ENCODE results near the gene MBLAC2.

Gene MBLAC2

DNA sequence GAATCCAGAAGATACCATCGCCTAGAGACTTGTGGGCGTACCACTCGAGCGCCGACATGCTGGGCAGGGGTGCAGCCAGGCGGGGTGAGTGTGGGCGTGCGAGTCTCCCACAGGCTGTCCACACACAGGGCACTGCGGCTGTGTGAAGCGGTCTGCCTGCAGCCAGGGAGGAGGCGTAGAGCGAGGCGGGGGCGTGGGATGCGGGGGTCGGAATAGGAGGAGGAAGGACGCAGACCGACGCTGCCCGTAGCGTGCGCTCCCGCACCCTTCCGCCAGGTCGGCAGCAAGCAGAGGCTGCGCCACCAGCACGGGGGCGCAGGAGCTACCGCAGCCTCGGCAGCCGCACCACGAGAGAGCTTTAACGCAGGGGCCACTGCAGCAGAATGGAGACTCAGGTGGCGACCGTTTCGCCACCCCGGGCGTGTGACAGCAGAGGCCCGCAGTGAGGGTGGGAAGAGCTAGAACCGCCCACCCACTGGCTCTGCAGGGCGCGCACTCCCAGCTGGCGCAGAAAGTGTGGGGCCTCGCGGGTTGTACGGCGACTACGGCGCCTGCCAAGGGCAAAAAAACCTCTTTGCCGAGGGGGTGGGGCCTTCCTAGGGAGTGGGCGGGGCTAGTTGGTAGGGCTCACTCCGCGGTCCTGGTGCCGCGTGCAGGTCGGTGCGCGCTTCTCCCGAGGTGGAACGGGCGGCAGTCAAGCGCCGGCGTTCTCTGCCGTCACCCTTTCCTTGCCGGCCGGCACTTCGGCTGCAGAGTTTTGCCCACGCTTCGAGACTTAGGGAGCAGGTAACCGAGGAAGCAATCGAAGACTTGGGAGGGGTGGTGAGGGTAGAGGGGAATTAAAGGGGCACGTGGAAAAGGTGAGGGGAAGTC lies at the start of gene MBLAC2, which contains the start of gene POLR3G:
Gene MBLAC2 (minus strand): TSS at position 537 of the 873 bp plus-strand sequence. CDS start 479 bp downstream, at position 58.
Gene POLR3G (plus strand): TSS at position 630 of the 873 bp plus-strand sequence. CDS start 10,704 bp downstream, outside the sequence.
- peak; percentile 94 to 96 for DNase-seq

GRCh38 chr5:90519081-90519480 lies 44.5 kb upstream of the MBLAC2 start:
- no peak for DNase-seq

DNA sequence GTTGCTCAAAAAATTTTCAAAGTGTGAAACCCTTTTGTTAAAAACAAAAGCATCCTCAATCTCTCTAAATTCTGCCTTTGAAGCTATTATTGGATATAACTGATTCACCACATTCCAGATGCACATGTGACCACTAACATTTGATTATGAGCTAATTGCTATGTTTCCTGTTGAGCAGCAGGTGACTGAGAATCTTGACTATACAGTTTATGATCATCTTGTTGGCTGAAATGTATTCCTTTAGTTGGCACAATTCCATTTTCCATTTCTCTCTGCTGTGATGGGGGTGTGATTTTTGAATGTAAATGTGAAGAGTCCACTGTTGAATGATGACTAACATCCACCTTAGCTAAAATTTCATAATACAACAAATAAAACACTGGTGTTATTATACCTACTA lies 44.1 kb upstream of the MBLAC2 start:
- DNase-seq, result no peak

- DNase-seq, result no peak
Measured at GRCh38 chr5:90514520-90514919, 39.9 kb upstream of the MBLAC2 start.

DNA sequence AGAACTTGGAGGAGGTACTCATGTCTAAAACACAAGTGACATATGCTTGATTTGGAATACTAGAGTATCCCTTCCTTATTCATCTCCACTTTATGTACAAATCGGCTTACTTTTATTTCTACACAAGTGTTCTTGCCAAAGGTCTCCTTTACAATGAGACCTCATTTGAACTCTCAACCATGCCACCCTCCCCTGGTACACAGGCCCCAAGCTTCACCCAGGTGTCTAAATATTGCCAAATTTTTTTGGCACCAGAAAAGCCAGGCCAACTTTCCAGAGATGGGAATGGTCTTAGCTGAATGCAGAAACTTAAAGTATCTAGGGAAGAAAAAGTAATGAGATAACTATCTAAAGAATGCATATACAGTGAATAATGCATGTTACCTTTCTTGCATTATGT lies 35.9 kb upstream of the MBLAC2 start:
- DNase-seq, result no peak

DNA sequence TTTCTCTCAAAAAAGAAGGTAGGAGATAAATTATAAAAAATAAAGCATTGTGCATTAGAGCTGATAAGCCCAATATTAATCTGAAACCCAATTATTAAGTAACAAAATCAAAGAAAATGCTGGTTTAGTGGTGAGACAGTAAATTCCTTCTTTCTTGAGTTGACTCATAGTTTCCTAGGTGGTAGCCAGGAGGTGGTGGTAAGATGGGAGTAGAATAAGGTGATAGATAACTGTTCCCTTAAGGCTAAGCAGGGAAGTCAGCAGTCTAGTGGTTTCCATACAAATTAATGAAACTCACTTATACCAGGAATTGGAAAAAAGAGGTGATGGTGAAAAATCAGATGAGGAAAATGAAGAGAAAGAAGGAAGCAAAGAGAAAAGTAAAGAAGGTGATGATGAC lies 31.6 kb upstream of the MBLAC2 start:
- DNase-seq, result no peak

DNA sequence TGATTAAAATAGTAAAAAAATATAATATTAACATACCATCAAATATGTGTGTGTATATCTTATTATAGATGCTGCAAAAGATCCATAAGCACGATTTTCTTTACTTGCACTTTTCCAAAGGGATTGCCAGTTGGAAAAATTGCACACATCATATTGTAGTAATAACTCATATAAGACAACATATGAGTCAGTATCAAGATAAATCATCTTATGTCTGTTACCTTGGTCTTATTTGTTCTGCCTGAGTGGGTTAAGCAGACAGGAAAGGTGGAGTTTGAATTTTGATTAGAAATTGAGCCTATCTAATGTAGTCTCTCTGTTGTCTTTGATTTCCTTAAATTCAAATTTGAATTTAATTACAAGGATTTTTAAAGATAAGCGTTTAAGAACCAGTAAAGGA lies 30.2 kb upstream of the MBLAC2 start:
- DNase-seq, result no peak

DNA sequence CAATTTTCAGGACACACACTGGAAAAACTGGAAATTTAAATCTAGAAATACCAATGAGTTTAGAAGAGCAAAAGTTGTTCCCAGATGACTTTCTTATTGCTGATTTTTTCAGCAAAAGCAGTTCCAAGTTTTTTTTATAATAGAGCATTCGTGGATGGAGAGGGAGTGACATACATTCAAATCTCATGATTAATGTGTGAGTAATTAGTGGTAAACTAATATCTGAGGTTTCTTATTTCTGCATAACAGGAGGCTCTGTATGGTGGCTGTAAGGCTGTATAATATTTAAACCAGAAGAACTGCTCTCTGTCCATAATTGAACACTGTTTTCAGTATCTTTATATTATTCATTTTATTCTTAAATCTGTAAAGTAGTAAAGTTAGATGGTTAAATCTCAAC lies 29.0 kb upstream of the MBLAC2 start:
- DNase-seq, result no peak

- no peak for DNase-seq
Measured at GRCh38 chr5:90495146-90495545, 20.6 kb upstream of the MBLAC2 start.

- no peak for DNase-seq
Measured at GRCh38 chr5:90494043-90494442, 19.5 kb upstream of the MBLAC2 start.

- DNase-seq, result no peak
Measured at GRCh38 chr5:90488791-90489190, 14.2 kb upstream of the MBLAC2 start.

- no peak for DNase-seq
Measured at GRCh38 chr5:90484540-90484939, 10.0 kb upstream of the MBLAC2 start.

DNA sequence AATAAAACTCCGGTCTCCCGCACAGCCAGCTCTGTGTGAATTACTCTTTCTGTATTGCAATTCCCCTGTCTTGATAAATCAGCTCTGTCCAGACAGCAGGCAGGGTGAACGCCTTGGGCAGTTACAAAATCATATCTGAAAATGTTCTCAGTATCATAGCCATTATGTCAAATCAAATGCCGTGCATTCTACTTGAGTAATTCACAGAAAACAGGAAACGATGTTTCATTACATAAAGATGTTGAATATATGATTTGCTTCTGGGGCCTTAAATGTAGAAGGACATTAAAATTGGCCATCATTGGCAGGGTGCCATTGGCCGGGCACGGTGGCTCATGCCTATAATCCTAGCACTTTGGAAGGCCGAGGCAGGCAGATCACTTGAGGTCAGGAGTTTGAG lies 8.6 kb upstream of the MBLAC2 start:
- no peak for DNase-seq

DNA sequence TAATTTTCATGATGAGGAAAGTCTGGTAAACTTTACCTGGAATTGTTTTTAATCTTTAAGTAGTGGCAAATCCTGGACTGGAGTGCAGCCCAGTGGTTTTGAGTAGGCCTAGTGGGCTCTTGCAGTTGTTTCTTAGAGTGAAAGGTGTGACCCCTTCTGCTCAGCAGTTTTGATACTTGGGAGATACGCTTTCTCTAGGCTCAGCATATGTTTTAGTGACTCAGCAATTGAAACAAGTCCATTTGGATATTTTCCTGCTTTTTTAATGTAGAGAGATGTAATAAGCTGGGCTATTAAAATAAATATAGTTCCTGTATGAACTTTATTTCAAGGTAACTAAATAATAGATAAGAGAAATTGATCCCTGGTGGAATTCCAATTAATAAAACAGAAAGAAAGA lies 6.1 kb upstream of the MBLAC2 start:
- DNase-seq, result no peak

DNA sequence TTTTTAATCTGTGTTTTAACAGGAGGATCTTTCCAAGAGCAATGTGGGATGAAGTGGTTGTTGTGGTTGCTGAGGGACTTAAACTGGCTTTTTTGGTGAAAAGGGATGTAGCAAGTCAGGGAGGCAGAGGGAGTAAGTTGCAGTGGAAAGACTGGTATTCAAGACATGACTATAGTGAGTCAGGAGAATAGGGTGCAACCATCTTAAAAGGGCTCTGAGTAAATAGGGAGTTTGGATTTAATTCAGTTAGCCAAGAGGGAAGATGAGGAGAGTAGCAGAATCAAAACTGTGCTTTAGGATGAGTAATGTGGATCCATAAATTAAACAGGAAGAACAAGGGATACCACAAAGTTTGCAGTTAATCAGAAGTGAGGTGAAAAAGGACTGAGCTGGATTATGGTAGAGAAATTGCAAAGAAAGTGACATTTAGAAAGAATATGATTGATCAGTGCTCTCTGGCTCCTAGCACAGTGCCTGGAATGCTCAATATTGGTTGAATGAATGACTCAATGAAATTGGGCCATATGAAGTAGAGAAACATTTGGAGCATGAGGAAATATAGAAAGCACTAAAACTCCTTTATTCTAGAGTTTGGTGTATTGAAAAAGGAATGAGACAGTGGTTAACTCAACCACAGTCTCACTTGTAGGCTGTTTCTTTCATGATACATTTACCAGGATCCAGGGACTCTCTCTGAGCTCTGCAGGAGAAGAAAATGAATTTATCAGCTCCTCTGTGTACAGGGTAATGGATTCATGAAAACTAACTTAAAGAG lies 5.2 kb upstream of the MBLAC2 start:
- no peak for DNase-seq

GRCh38 chr5:90477621-90478215 lies 3.1 kb upstream of the MBLAC2 start:
- no peak for DNase-seq

- no peak for DNase-seq
Measured at GRCh38 chr5:90477073-90477472, 2.5 kb upstream of the MBLAC2 start.

DNA sequence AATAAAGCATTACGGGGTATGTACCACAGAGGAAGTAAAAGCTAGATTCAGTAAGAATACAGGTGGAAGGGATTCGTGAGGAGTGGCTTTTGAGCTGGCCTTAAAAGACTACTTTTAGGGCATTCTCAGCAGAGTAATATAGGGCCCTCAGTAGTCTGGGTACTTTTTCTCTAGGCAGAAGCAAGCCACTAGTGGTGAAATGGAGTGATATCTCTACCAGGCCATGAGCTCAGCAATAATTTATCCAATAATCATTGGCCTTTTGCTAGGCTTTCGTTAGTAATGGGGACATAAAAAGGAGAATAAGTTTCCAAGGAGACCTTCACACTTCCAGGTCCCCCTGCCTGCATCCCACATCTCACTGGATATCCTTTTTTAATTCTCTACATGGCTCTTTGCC lies 1.8 kb upstream of the MBLAC2 start:
- no peak for DNase-seq

DNA sequence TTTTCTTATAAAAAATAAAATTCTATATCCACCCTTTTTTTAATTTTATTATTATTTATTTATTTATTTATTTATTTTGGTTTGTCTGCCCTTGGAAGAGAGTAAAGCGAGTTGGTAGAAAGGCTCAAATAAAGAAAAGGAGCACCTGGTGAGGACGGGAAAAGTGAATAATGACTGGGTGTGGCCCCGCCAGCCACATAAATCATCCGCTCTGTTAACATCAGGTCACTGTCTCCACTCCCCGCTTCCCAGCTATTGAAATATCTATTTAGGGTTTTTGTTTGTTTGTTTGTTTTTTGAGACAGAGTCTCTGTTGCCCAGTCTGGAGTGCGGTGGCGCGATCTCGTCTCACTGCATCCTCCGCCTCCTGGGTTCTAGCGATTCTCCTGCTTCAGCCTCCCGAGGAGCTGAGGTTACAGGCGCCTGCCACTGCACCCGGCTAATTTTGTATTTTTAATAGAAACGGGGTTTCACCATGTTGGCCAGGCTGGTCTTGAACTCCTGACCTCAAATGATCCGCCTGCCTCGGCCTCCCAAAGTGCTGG lies 937 bp upstream of the MBLAC2 start:
- DNase-seq, result no peak

DNA sequence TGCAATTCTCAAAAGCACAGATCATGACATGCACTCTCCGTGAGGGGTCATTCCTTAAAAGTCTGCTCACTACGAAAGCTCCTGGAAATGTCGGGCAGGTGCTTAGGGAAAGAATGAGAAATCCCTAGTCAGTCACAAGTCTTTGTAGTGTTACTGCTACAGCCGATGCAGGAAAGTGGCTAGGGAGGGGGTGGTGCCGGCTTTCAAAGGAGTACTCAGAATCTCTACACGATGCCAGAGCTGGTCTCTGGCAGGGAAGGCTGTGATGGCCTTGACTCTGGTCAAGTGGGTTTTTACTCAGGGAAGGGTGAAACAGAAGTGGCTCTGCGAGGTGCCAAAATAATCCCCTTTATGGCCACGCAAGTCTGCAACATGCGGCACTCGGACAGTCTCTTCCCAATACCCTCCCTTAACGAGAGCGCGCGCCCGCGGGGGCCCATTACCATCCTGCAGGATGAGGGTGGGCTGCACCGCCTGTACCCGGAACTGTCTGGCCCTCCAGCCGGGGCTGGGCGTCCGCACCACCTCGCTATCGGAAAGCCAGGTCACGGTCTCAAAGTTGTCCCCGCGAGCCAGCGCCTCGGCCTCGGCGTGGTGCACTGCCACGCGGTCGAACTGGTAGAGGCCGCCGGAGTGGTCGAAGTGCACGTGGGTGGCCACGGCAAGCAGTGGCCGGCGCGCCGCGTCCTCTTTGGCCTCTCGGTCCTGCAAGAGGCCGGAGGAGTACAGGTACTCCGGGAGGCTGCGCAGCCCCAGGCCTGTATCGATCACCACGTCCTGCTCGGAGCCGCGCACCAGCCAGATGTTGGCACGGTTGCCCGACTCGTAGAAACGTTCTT lies 956 bp downstream of the MBLAC2 start:
- DNase-seq, result peak; percentile 17 to 18

DNA sequence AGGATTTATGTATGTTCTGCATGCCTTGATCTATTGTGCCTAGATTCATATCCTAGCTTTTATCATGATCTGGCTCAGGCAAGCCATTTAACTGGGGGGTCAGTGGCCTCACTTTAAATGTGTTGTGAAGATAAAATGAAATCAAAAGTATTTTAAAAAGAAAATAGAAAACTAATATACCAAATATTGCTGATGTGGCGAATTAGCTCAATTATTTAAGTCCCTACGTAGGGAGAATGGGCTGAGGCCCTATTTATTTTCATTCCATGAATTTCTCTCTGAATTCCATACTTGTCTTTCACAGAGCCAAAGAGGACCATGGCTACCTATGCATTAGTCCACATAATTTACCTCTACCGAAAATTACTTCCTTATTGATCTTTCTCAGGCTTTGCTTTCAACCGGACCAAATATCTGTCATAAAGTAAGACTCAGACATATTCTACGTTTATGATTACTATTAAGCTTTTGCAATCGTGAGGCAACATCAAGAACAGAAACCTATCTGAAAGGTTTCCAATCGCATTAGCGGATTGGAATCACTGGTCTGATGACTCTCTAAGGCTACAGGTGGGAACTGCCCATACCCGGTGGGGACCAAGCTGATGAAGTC lies 1.7 kb downstream of the MBLAC2 start:
- DNase-seq, result no peak

GRCh38 chr5:90461288-90461687 lies 13.3 kb downstream of the MBLAC2 start:
- DNase-seq, result no peak

All from activated CD4-positive, alpha-beta T cell treated with anti-CD3 and anti-CD28 coated beads, Interleukin-2, amount 50 U/mL, for 4 hours (primary cell).